Muscle of back (tissue), 11 donors: ENCODE results near the gene C6orf132. TPM values are rescaled to one million over a fixed set of nuclear protein-coding genes. Genes with fewer than 3 reads are reported as not detected.
"Not testable (repeated sequence)": the region's sequence is repeated elsewhere in the genome, so short reads cannot be mapped to it uniquely, and the experiment has no call there.

Experiments
- DNase-seq, 3 donors: peaks; one replicate each; pipeline versions ENCODE4 v3.0.0 to v3.0.0-alpha.2; 2013
- polyA plus RNA-seq, 10 donors: library from polyadenylated mRNA; unstranded; fragments of 120-200 nt; gene quantifications; one replicate each; pipeline ENCODE4 v1.2.1, GENCODE V29; 2013; ENCODE audit not compliant: insufficient read length in 10 of 10

The C6orf132 gene
- polyA plus RNA-seq, 10 donors: 0.28 to 1.9 (median 0.59) TPM

DNA sequence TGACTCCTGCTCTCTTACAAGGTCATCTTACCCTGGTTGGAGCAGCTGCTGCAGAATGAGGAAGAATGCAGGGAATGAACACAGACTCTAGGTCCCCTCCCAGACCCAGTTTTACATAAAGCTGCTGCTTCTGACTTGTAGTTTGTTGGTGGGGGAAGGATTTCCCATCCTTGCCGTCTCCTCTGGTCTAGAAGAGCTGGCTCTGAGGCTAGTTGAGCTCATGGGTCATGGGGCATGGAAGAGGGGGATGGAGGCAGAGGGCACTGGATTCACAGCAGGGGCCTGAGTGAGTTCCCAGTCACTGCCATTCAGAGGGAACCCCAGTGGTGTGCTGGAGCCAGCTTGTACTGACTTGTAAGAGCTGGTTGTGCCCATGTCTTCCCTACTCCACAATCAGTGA lies 21.6 kb upstream of the C6orf132 start:
- no peak for DNase-seq

DNA sequence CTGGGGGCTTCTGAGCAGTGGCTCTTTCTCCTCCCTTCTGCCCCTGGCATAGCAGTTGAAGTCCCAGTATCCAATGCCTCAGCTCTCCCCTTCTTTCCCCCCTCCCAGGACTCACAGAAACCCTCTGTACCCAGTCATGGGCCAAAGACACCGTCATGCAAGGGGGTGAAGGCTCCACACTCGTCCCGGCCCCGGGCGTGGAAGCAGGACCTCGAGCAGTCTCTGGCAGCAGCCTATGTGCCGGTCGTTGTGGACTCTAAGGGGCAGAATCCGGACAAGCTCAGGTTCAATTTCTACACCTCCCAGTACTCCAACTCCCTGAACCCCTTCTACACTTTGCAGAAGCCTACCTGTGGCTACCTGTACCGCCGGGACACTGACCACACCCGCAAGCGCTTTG lies 20.4 kb upstream of the C6orf132 start:
- DNase-seq: no peak

DNA sequence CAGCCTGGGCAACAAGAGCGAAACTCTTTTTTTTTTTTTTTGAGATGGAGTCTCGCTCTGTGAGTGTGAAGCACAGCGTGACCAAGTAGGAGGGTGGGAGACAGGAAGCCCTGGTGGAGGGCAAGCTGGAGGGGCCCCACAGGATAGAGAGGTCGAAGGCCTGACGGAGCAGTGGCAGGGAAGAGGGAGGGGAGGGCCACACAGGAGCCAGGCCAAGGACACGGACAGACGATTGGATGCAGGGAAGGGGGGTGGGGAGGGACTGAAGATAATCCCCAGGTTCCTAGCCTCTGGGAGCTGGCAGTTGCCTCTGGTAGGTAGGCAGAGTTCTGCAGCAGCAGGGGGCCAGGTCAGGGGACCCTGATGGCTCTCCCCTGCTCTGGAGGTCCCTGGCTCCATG lies 20.0 kb upstream of the C6orf132 start:
- DNase-seq: no peak

DNA sequence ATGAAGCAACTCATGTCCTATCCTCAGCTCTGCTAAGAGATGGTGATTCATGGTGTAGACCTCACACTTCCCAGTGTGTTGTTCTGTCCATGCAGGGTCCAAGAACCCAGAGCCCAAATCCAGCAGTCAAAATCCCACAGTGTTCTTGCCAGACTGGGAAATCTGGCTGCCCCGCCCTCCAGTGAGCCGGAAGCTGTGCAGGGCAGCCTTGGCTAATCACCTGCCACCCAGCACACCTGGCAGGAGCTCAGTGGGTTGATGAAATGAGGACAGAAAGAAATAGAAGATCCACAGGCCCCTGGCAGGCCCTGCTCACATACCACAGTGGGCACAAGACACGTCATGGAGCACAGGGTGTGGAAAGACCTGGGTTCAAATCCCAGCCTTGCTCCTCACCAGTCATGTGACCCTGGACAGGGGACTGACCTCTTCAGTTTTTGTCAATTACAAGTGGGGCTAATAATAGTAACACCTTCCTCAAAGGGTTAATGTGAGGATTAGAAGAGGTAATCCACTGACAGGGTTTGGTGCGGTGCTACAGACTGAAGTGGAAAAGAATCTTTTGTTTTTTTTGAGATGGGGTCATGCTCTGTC lies 17.1 kb upstream of the C6orf132 start:
- DNase-seq: no peak

DNA sequence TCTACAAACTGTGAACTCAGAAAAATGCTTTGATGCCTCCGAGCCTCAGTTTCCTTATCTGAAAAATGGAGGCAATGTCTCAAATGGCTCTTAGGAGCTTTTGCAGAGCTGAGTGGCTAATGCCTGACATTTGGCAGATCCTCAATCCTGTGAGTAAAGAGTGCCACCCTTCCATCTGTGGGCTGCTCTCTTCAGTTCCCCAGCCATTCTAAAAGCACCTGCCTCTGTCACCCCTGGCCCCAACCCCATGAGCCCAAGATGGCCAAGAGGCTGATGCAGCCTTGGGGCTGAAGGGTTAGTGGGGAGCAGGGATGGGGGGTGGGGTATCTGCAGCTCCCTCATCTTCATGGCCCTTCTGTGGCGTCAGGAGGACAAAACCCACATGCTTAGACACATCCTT lies 16.2 kb upstream of the C6orf132 start:
- no peak for DNase-seq

DNA sequence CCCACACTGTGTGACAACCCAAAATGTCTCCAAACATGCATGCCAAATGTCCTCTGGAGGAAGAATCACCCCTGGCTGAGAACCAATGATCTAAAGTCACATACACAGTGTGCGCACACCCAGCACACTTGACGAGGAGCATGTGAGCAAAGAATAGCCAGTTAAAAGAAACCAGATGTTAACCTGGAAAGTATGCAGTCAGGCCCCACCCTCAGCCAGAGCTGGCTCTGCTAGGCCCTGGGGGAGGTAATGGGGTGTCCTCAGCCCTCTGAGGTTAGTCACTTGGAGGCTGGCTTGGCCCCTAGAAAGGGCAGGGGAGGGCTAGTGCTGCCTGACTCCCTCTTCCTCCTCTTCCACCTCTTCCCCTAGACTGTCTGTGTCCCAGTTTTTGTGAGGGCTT lies 15.6 kb upstream of the C6orf132 start:
- peak in 1 of 3 donors; percentile 31 for DNase-seq

DNA sequence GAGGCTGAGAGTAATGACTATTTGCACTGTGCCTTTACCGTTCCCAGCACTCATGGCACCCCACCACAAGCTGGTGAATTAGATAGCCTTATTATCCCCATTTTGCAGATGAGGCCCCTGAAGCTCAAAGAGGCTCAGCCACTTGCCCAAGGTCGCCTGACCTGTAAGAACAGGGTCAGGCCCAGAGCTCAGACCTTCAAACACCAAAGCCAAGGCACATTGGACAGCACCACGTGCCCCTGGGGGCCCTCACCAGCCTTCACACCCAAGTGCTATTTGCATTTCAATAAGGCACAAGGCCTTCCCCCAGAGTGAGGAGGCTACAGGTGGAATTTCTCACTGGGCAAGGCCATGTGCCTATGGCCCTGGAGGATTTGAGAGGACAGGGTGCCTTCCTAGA lies 14.2 kb upstream of the C6orf132 start:
- DNase-seq: no peak

DNA sequence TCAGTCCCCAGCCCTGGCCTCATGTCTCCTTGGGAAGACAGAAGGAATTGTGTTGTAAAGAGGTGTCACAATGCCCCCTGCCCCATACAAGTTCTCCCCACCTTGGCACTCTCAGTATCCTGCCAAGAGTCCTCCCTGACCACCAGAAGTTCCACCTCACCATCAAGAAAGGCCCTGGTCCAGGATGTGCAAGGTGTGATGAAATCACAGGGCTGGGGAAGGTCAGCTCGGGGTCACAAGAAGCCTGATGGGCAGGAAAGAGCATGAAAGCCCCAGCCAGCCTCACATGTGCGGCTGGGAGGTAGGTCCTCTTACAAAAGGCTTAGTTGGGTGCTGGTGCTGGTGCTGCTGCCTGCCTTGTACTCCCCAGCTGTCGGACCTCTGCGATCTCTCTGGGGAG lies 12.9 kb upstream of the C6orf132 start:
- DNase-seq: no peak

DNA sequence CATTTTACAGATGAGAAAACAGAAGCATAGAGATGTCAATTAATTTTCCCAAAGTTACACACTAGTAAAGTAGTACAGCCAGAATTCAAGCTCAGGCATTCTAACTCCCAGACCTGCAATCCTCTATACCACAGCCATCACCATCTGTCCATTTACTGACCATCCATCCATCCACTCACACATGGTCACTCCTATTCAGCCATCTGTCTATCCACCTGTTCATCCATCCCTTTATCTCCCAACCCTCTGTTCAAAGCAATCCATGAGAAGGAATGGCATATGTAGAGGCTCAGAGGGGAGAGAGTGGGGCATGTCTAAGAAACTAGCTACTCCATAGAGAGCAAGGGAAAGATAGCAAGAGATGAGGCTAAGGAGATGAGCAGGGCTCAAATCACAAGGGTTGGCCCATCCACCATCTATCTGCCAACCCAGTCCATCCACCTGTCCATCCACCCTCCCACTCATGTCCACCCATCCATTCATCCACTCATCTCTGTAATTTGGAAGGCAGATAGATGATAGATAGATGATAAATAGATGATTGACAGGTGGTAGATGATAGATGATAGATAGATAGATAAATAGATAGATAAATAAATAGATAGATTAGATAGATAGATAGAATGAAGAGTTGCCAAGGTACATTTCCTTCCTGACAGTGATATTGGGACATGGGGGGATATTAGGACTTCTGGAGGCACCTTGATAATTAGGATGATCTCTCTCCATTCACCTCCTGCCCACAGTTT lies 12.2 kb upstream of the C6orf132 start:
- DNase-seq: no peak

DNA sequence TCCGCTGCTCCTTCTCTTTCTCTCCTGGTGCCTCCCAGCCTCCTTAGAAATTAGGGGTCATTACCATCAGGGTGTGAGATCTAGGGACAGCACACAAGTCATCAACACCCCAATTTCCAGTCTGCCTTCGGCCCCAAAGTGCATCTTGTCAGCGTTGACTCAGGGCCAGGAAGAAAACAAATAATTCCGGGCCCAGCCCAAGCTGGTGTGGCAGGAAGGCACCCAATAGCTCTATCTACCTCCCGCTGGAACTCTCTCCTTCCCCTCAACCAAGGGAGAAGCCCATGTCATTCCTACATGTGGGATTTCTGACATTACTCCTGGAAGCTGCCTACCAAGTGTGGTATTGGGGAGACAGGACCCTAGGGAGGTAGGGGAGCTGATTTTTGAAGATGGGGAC lies 11.5 kb upstream of the C6orf132 start:
- DNase-seq: no peak

DNA sequence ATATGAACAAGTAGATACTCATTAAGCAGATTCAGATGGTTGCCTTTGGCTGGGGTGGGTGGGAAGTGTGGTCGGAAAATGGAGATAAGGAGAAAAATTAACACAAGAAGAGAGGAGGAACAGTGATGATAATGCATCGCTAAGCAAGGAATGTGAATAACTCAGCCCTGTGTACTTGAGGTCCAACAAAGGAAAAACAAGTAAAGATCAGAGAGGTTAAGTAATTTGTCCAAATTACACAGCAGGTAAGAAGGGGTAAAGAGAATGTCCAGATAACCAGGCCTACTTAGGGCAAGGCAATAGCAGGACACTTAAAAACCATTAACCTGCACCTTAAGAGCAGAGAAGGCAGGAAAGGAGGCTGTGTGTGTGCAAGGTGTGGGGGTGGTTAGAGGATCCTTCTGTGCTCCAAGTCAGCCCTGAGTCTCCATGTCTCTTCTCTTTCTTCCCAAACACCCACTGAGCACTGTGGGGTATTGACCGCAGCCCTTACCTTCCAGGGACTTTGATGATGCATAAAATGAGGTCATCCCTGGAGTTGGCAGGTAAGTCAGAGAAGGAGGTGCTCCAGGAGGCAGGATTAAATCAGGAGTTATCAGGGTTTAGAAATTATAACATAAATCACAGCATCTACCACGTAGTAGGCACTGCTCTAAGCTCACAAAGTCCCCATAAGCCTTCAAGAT lies 10.3 kb upstream of the C6orf132 start:
- DNase-seq: not testable (repeated sequence)

DNA sequence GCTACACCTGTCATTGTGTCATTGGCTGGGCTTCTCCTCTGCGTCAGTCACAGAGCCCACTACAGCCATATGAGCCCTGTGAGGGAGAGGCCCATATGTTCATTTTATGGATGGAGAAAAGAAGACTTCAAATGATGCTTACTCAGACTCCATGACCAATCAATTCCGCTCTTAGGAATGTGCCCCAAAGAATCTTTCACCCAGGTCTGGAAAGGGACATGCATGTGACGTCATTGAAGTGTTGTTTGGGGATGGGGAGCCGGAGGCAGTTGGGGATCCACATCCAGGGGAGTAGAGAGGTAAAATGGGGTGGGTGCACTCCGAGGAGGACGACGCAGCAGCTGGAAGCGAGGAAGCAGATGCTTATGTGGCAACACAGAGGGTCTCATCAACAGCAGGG lies 9.6 kb upstream of the C6orf132 start:
- no peak for DNase-seq

DNA sequence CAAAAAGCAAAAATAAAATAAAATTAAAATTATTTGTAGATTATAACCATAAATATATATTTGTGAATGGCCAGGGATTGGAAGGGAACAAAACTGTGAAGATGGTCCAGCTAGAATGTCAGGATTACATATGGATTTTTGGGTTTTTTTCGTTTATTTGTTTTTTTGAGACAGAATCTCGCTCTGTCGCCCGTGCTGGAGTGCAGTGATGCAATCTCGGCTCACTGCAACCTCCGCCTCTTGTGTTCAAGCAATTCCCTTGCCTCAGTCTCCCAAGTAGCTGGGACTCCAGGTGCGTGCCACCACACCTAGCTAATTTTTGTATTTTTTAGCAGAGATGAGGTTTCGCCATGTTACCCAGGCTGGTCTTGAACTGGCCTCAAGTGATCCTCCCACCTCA lies 7.8 kb upstream of the C6orf132 start:
- no peak for DNase-seq

DNA sequence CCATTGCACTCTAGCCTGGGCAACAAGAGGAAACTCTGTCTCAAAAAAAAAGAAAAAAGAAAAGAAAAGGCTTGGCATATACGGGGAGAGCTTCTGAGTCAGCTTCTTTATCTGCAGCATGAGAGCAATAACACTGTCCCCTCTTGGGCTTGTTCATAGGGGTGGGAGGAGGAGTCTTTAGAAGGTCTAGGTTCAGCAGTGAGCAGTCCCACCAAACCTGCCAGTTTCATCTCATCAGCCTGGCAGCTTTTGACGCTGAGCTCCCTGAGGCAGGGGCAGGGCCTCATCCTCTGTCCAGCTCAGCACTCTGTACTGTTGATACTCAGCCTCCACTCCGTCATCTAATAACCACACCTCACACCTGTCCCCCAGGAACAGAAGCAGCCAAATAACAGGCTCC lies 5.6 kb upstream of the C6orf132 start:
- no peak for DNase-seq

DNA sequence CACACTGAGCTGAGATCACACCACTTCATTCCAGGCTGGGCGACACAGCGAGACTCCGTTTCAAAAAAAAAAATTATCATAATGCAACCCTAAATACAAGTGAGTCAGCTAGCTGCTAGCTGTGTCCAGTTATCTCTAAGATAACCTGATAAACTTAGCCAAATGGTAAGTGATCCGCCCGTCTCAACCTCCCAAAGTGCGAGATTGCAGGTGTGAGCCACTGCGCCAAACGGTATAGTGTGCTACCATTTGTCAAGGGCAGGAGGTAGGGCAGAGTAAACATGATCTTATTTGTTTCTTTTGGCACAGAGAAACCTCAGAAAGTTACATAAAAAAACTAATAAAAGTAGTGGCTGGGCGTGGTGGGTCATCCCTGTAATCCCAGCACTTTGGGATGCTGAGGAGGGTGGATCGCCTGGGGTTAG lies 4.7 kb upstream of the C6orf132 start:
- DNase-seq: no peak

DNA sequence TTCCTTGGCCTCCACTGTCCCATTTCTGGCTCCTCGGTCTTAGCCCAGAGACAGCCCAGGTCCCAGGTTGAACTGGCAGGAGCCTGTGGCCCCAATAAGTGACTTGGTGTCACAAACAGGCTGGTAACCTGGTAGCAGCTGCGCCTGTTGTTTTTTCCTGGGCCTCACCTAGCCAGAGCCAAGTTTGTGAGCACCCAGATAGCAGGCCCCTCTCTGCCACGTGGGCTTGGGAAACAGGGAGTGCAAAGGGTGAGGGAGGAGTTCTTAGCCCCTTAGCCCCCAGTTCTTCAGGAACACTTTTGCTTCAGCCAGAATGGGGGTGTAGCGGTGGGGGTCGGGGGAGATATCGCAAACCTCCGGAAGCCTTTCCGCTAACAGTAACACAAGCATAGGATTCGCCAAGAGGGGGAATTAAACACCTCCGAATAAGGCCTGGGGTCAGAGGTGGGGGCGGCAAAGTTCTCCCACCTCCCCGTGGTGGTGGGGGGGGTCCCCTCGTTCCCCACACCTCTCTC lies 760 bp downstream of the C6orf132 start:
- DNase-seq: peak in 1 of 3 donors; percentile 29

DNA sequence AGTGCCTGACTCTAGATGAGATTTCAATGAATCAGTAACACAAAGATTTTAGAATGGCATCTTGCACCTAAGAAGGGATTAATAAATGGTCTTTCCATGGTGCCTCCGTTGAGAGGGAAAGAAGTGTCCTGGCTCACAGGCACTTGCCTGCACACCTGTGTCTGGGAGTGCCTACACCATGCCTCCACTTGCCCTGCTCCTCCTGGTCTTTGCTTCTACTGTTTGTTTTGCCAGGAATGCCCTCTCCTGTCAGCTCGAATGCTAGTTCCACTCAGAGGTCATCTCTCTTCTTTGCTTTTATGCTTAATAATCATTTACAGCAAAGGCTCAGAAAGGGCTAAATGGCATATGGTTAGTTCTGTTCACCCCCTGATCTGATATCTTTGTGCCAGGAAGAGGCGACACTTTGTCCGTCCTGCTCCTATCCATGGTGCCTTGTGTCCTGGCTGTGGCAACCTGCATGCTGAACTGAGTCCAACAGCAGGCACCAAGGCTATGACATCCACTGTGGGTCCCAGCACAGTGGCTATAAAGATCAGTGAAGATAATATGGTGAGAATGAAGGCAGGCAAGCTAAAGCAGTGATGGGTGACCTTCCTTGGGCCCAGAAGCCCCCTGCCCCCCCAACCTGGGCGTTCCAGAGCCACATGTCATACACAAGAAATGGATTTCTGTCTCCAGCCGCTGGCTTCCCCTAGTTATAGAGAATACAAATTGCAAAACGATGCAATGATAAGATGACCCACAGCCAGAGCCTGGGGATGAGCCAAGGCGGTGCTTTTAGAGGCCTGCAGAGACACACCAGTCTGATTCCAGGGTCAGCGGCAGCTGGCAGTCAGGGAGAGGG lies 1.4 kb downstream of the C6orf132 start:
- DNase-seq: peak in 1 of 3 donors; percentile 31

DNA sequence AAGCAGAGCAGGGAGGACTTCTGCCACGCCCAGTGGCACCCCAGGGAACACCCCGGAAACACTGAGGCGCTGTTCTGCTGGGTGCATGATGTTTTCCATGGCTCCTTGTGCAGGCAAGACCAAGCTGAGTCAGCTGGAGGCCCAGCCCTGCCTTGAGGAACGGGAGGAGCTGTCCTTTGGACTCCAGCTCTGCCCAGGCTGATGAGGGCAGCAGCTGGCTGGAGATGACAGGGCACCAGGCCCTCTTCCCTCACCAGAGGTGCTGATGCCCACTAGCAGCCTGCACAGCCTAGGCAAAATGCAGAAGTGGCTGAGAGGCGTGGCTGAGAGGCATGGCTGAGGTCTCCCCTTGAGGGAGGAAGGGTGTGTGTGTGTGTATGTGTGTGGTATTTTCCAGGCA lies 2.4 kb downstream of the C6orf132 start:
- DNase-seq: no peak

DNA sequence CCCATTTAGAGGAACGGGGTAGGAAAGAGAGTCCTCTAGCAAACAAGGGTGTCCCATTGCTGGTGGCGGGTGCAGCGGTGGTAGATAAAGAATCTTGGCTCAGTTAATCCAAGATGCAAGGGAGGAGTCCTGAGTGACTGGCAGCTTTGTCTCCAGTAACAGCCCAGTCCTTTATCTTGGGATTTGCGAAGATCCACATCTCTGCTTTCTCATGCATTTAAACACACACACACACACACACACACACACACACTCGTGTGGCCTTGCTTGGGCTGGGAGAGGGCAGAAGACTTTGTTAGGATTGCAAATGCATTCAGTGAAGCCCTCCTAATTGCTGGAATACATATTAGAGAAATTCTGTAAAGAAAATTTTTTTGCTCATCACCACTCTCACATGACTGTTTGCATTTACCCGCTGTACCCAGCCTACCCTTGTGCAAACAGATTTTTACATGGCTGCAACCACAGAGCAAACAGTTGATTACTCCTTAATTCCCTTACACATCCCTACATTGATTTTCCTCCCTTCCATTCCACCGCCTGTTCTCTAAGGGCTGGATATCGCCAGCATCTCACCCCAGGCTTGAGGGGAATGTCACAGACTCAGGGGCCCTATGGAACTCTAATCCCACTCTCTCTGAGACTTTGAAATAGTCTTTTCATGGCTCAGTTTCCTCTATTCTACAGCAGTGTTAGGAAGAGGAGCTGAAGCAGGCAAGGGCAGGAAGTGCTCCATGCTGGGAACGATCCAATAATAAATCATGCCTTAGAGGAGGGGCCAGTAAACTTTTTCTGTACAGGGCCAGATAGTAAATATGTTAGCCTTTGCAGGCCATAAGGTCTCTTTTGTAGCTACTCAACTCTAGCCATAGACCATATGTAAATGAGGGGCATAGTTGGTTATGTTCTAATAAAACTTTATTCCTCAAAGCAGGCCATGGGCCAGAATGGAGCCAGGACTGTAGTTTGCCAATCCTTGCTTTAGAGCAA lies 3.5 kb downstream of the C6orf132 start:
- no peak for DNase-seq

DNA sequence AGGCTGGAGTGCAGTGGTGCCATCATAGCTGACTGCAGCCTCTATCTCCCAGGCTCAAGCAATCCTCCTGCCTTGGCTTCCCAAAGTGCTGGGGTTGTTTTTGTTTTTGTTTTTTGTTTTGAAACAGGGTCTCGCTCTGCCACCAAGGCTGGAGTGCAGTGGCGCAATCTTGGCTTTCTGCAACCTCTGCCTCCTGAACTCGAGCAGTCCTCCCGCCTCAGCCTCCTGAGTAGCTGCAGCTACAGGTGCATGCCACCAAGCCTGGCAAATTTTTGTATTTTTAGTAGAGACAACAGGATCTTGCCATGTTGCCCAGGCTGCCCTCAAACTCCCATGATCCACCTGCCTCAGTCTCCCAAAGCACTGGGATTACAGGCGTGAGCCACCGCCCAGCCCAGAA lies 4.2 kb downstream of the C6orf132 start:
- no peak for DNase-seq
